Stimulated activated CD4-positive, alpha-beta T cell treated with anti-CD3 and anti-CD28 coated beads, Interleukin-1b, Interleukin-23, amount 100 ng/mL, for 24 hours (primary cell): ENCODE results near the gene FGD3.

Source experiments
- DNase-seq, 4 experiments: peaks; one replicate each; pipeline ENCODE4 v3.0.0-alpha.2; 2020; ENCODE audit warnings: low read depth in 4 of 4, low spot score in 1 of 4

Gene FGD3

GRCh38 chr9:93068956-93069355 is 121.6 kb downstream of the FGD3 start:
- DNase-seq, result no peak

- DNase-seq, result no peak
These were observed 124.1 kb downstream of the FGD3 start for GRCh38 chr9:93071464-93071863.

GRCh38 chr9:93072383-93072795 is 125.1 kb downstream of the FGD3 start:
- no peak for DNase-seq

- DNase-seq, result no peak
These were observed 128.9 kb downstream of the FGD3 start for GRCh38 chr9:93076101-93076791.

GRCh38 chr9:93076792-93077128 is 129.4 kb downstream of the FGD3 start:
- DNase-seq, result no peak

GRCh38 chr9:93077367-93077766 is 130.0 kb downstream of the FGD3 start:
- DNase-seq, result no peak

GRCh38 chr9:93077811-93078210 is 130.5 kb downstream of the FGD3 start:
- DNase-seq, result no peak

- DNase-seq, result no peak
These were observed 132.0 kb downstream of the FGD3 start for GRCh38 chr9:93079371-93079770.

GRCh38 chr9:93080406-93080805 is 133.1 kb downstream of the FGD3 start:
- no peak for DNase-seq

- DNase-seq, result no peak
These were observed 133.8 kb downstream of the FGD3 start for GRCh38 chr9:93081081-93081529.

GRCh38 chr9:93081931-93082330 is 134.6 kb downstream of the FGD3 start:
- no peak for DNase-seq

GRCh38 chr9:93082841-93083411 is 135.6 kb downstream of the FGD3 start:
- no peak for DNase-seq

GRCh38 chr9:93083592-93084470 is 136.5 kb downstream of the FGD3 start:
- DNase-seq, result no peak

GRCh38 chr9:93084471-93084881 is 137.2 kb downstream of the FGD3 start:
- no peak for DNase-seq

- DNase-seq, result no peak
These were observed 138.4 kb downstream of the FGD3 start for GRCh38 chr9:93085676-93086075.
